Esophagus (tissue), 2 donors: ENCODE results near the gene ADAMTSL2. TPM values are rescaled to one million over a fixed set of nuclear protein-coding genes. Genes with fewer than 3 reads are reported as not detected.

Experiments
- H3K27ac ChIP-seq, 2 donors: one replicate each; pipeline ENCODE4 v1.5.1; 2013; ENCODE audit warnings: low read depth in 2 of 2, mild to moderate bottlenecking in 2 of 2, inconsistent platforms in 1 of 2, low read length in 1 of 2, moderate library complexity in 1 of 2
- H3K27me3 ChIP-seq, 2 donors: one replicate each; pipeline ENCODE4 v1.6.1; 2013; ENCODE audit warnings: low read length in 2 of 2, control low read depth in 1 of 2, mild to moderate bottlenecking in 1 of 2; ENCODE audit not compliant: insufficient read depth in 2 of 2, control insufficient read depth in 1 of 2
- H3K36me3 ChIP-seq, 2 donors: one replicate each; pipeline ENCODE4 v1.6.1; 2013; ENCODE audit warnings: low read length in 1 of 2; ENCODE audit not compliant: control insufficient read depth in 2 of 2, insufficient read depth in 2 of 2
- H3K4me1 ChIP-seq, 2 donors: one replicate each; pipeline ENCODE4 v1.6.1; 2013; ENCODE audit warnings: low read length in 1 of 2; ENCODE audit not compliant: control insufficient read depth in 2 of 2, insufficient read depth in 2 of 2
- H3K4me3 ChIP-seq, 2 donors: one replicate each; pipeline ENCODE4 v1.5.1; 2013; ENCODE audit warnings: low read length in 2 of 2, mild to moderate bottlenecking in 2 of 2, low read depth in 1 of 2, moderate library complexity in 1 of 2
- H3K9me3 ChIP-seq, 2 donors: one replicate each; pipeline ENCODE4 v1.6.1; 2013; ENCODE audit warnings: mild to moderate bottlenecking in 2 of 2, low read depth in 1 of 2, low read length in 1 of 2, moderate library complexity in 1 of 2; ENCODE audit not compliant: control insufficient read depth in 2 of 2, insufficient read depth in 1 of 2
- WGBS, 2 donors: extraction: QIAGEN DNeasy Blood & Tissue Kit; methylation state at CpG; one replicate each; pipeline ENCODE4 v1.1.7; 2013; 5-methylcytosine and 5-hydroxymethylcytosine counted together
- polyA plus RNA-seq, 2 donors: library from polyadenylated mRNA; stranded (reverse); fragments of 200-250 nt; gene quantifications; one replicate each; pipeline ENCODE4 v1.2.3, GENCODE V29; 2013
- donor health status: healthy with polysubstance abuse.
- donor health status: Bipolar disorder and iron deficiency.

The ADAMTSL2 gene
- polyA plus RNA-seq, 2 donors = 0.60 to 1.0 TPM

- Histone ChIP-seq H3K4me1 (peaks cover 2 to 9% of the 10 kb centered on the region in 2 donors), H3K4me3 (no peak overlapping the region), H3K27ac (no peak overlapping the region), H3K36me3 (no peaks in the 10 kb centered on the region), H3K27me3 (peaks cover 0 to 2% of the 10 kb centered on the region in 2 donors), H3K9me3 (no peaks in the 10 kb centered on the region)
- 69 to 77% methylated on average over 9 of the region's 9 CpGs for WGBS, 2 donors
These were observed 36.9 kb downstream of the ADAMTSL2 start for GRCh38 chr9:133571391-133571890.

- peaks cover 0 to 2% of the 10 kb centered on the region in 2 donors for H3K27me3 ChIP-seq
- no peak overlapping the region for H3K4me3 ChIP-seq
- H3K36me3 ChIP-seq = no peaks in the 10 kb centered on the region
- H3K27ac ChIP-seq = no peak overlapping the region
- 73 to 75% methylated on average over 20 of the region's 20 CpGs for WGBS, 2 donors
- no peaks in the 10 kb centered on the region for H3K9me3 ChIP-seq
- peaks cover 2 to 8% of the 10 kb centered on the region in 2 donors for H3K4me1 ChIP-seq
These were observed 37.5 kb downstream of the ADAMTSL2 start for GRCh38 chr9:133571896-133572595.

- Histone ChIP-seq H3K4me3 (no peak overlapping the region), H3K27ac (no peak overlapping the region), H3K27me3 (no peaks in the 10 kb centered on the region), H3K36me3 (no peaks in the 10 kb centered on the region), H3K9me3 (no peaks in the 10 kb centered on the region), H3K4me1 (peaks cover 2 to 9% of the 10 kb centered on the region in 2 donors)
- 25 to 32% methylated on average over 15 of the region's 15 CpGs for WGBS, 2 donors
These were observed 38.4 kb downstream of the ADAMTSL2 start for GRCh38 chr9:133572821-133573361.

GRCh38 chr9:133573791-133574515 lies 39.4 kb downstream of the ADAMTSL2 start:
- WGBS, 2 donors = 86 to 88% methylated on average over 21 of the region's 21 CpGs

GRCh38 chr9:133574771-133575170 lies 40.3 kb downstream of the ADAMTSL2 start:
- H3K27me3 ChIP-seq = no peaks in the 10 kb centered on the region
- H3K27ac ChIP-seq = no peak overlapping the region
- 74% methylated on average over 17 of the region's 17 CpGs for WGBS, 2 donors
- H3K9me3 ChIP-seq = no peaks in the 10 kb centered on the region
- H3K4me3 ChIP-seq = no peak overlapping the region
- H3K36me3 ChIP-seq = no peaks in the 10 kb centered on the region
- H3K4me1 ChIP-seq = peaks cover 2 to 9% of the 10 kb centered on the region in 2 donors

More at GRCh38 chr9:133573791-133574515, 39.4 kb downstream of the ADAMTSL2 start:
- H3K4me3 ChIP-seq = no peak overlapping the region
- H3K27ac ChIP-seq = no peak overlapping the region
- no peaks in the 10 kb centered on the region for H3K36me3 ChIP-seq
- H3K27me3 ChIP-seq = no peaks in the 10 kb centered on the region
- H3K9me3 ChIP-seq = no peaks in the 10 kb centered on the region
- H3K4me1 ChIP-seq = peaks cover 2 to 9% of the 10 kb centered on the region in 2 donors

- Histone ChIP-seq H3K4me1 (peaks cover 2 to 9% of the 10 kb centered on the region in 2 donors), H3K36me3 (no peaks in the 10 kb centered on the region), H3K4me3 (no peak overlapping the region), H3K27me3 (no peaks in the 10 kb centered on the region), H3K9me3 (no peaks in the 10 kb centered on the region), H3K27ac (no peak overlapping the region)
- WGBS, 2 donors = 81 to 82% methylated on average over 30 to 32 of the region's 32 CpGs
These were observed 40.9 kb downstream of the ADAMTSL2 start for GRCh38 chr9:133575186-133576030.

GRCh38 chr9:133576031-133576874 lies 41.7 kb downstream of the ADAMTSL2 start:
- Histone ChIP-seq H3K9me3 (no peaks in the 10 kb centered on the region), H3K27me3 (no peaks in the 10 kb centered on the region), H3K36me3 (no peaks in the 10 kb centered on the region), H3K27ac (no peak overlapping the region), H3K4me1 (peaks cover 2 to 9% of the 10 kb centered on the region in 2 donors), H3K4me3 (no peak overlapping the region)
- WGBS, 2 donors = 56 to 73% methylated on average over 23 of the region's 23 CpGs

GRCh38 chr9:133576875-133577736 lies 42.6 kb downstream of the ADAMTSL2 start:
- Histone ChIP-seq H3K36me3 (no peaks in the 10 kb centered on the region), H3K27ac (no peak overlapping the region), H3K4me1 (peaks cover 2 to 9% of the 10 kb centered on the region in 2 donors), H3K4me3 (no peak overlapping the region), H3K9me3 (no peaks in the 10 kb centered on the region), H3K27me3 (no peaks in the 10 kb centered on the region)
- WGBS, 2 donors = 52 to 53% methylated on average over 34 of the region's 34 CpGs
